ENCODE measurements around the gene C5orf58.

Gene C5orf58

GRCh38 chr5:170277867-170278281 is 45.1 kb downstream of the C5orf58 start:
- Histone ChIP-seq H3F3A (ENCODE audit: insufficient read depth, low read length) (no peaks in the 10 kb centered on the region), H3K27me3 (ENCODE audit: insufficient read depth, low read length) (no peaks in the 10 kb centered on the region), H3K4me1 (ENCODE audit: insufficient read depth, low read length, severe bottlenecking) (no peaks in the 10 kb centered on the region), H4K20me1 (ENCODE audit: insufficient read depth, low read length) (no peaks in the 10 kb centered on the region), H3K9ac (ENCODE audit: low read length) (no peak overlapping the region), H3K4me3 (ENCODE audit: low read depth, low read length, poor library complexity, severe bottlenecking) (no peak overlapping the region), H3K9me3 (ENCODE audit: low read length) (no peaks in the 10 kb centered on the region), H2AFZ (ENCODE audit: low read length) (no peak overlapping the region), H3K36me3 (ENCODE audit: insufficient read depth, low read length) (no peaks in the 10 kb centered on the region), H3K79me2 (ENCODE audit: insufficient read depth, low read length) (no peaks in the 10 kb centered on the region), H3K4me2 (ENCODE audit: low read length) (no peak overlapping the region), H3K9me2 (ENCODE audit: low read depth, low read length) (no peaks in the 10 kb centered on the region), H3K27ac (ENCODE audit: low read depth, low read length, poor library complexity, severe bottlenecking) (no peak overlapping the region)
- TF ChIP-seq EZH2 (IDR thresholded peaks at IDR 0.05; ENCODE audit: borderline replicate concordance, low read length) (no peak), CTCF (IDR thresholded peaks at IDR 0.05; ENCODE audit: low read length) (no peak)

DNA sequence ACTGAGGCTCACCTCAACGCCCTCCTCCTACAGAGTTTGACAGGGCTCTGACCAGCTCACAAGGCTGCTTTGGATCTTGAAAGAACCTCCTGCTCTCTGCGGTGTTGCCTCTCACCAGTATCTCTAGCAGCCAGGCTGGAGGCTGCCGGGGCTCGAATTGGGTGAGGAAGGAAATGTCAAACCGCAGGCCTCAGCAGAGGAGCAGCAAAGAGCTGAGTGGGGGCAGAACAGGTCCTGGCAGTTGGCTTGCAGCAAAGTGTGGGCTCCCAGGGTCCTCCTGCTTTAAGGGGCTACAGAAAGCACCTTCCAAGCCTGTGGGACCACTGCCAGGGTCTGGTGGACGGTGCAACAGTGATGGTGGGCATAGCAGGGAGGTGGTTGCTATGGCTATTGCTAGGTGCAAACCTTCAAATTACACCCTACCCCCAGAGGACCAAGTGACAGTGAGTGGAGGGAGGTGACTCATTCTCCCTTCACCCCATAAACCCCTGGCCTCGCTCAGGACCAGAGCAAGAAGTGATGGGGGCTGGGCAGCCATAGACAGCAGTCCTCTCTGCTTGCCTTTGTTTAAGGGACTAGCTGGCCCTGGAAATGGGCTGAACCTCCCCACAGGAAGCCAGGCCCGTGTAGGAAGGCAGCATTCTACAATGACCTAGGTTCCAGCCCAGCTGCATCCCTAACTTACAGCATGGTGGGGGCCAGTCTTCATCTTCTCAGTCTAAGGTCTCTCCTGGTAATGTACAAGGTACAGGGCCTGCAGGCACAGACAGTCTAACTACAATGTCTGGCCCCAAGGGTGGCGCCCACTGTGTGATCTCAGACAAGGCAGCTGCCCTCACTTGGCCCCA is 46.0 kb downstream of the C5orf58 start:
- H3K9ac ChIP-seq (ENCODE audit: low read length): no peak overlapping the region
- H3K4me3 ChIP-seq (ENCODE audit: low read depth, low read length, poor library complexity, severe bottlenecking): no peak overlapping the region
- no peaks in the 10 kb centered on the region for H4K20me1 ChIP-seq (ENCODE audit: insufficient read depth, low read length)
- H3K27ac ChIP-seq (ENCODE audit: low read depth, low read length, poor library complexity, severe bottlenecking): no peak overlapping the region
- no peak overlapping the region for H2AFZ ChIP-seq (ENCODE audit: low read length)
- H3K9me3 ChIP-seq (ENCODE audit: low read length): no peaks in the 10 kb centered on the region
- H3K36me3 ChIP-seq (ENCODE audit: insufficient read depth, low read length): no peaks in the 10 kb centered on the region
- H3K79me2 ChIP-seq (ENCODE audit: insufficient read depth, low read length): no peaks in the 10 kb centered on the region
- no peak for TF ChIP-seq EZH2 (IDR thresholded peaks at IDR 0.05; ENCODE audit: borderline replicate concordance, low read length)
- TF ChIP-seq CTCF (IDR thresholded peaks at IDR 0.05; ENCODE audit: low read length): no peak
- no peaks in the 10 kb centered on the region for H3F3A ChIP-seq (ENCODE audit: insufficient read depth, low read length)
- H3K9me2 ChIP-seq (ENCODE audit: low read depth, low read length): no peaks in the 10 kb centered on the region
- H3K4me1 ChIP-seq (ENCODE audit: insufficient read depth, low read length, severe bottlenecking): no peaks in the 10 kb centered on the region
- no peak overlapping the region for H3K4me2 ChIP-seq (ENCODE audit: low read length)
- no peaks in the 10 kb centered on the region for H3K27me3 ChIP-seq (ENCODE audit: insufficient read depth, low read length)

GRCh38 chr5:170279459-170279817 is 46.7 kb downstream of the C5orf58 start:
- Histone ChIP-seq H3K27ac (ENCODE audit: low read depth, low read length, poor library complexity, severe bottlenecking) (no peak overlapping the region), H3K27me3 (ENCODE audit: insufficient read depth, low read length) (no peaks in the 10 kb centered on the region), H3K4me2 (ENCODE audit: low read length) (no peak overlapping the region), H3K9me3 (ENCODE audit: low read length) (no peaks in the 10 kb centered on the region), H2AFZ (ENCODE audit: low read length) (no peak overlapping the region), H3K9me2 (ENCODE audit: low read depth, low read length) (no peaks in the 10 kb centered on the region), H3K9ac (ENCODE audit: low read length) (no peak overlapping the region), H3K4me1 (ENCODE audit: insufficient read depth, low read length, severe bottlenecking) (no peaks in the 10 kb centered on the region), H3F3A (ENCODE audit: insufficient read depth, low read length) (no peaks in the 10 kb centered on the region), H3K79me2 (ENCODE audit: insufficient read depth, low read length) (no peaks in the 10 kb centered on the region), H3K4me3 (ENCODE audit: low read depth, low read length, poor library complexity, severe bottlenecking) (no peak overlapping the region), H3K36me3 (ENCODE audit: insufficient read depth, low read length) (no peaks in the 10 kb centered on the region), H4K20me1 (ENCODE audit: insufficient read depth, low read length) (no peaks in the 10 kb centered on the region)
- TF ChIP-seq CTCF (IDR thresholded peaks at IDR 0.05; ENCODE audit: low read length): no peak
- no peak for TF ChIP-seq EZH2 (IDR thresholded peaks at IDR 0.05; ENCODE audit: borderline replicate concordance, low read length)

Data from OCI-LY1 (cell line).